HG03103 (cell line): ENCODE measurements around the gene HNRNPAB.
A peak's percentile ranks its signal among the peaks of the same experiment; 100 is the strongest.

ENCODE experiments used
- ATAC-seq: cut with Tn5 transposase; IDR thresholded peaks from one replicate; pipeline ENCODE4 v1.9.1; 2021; ENCODE audit warnings: low read depth; ENCODE audit not compliant: unreplicated experiment

The HNRNPAB gene

DNA sequence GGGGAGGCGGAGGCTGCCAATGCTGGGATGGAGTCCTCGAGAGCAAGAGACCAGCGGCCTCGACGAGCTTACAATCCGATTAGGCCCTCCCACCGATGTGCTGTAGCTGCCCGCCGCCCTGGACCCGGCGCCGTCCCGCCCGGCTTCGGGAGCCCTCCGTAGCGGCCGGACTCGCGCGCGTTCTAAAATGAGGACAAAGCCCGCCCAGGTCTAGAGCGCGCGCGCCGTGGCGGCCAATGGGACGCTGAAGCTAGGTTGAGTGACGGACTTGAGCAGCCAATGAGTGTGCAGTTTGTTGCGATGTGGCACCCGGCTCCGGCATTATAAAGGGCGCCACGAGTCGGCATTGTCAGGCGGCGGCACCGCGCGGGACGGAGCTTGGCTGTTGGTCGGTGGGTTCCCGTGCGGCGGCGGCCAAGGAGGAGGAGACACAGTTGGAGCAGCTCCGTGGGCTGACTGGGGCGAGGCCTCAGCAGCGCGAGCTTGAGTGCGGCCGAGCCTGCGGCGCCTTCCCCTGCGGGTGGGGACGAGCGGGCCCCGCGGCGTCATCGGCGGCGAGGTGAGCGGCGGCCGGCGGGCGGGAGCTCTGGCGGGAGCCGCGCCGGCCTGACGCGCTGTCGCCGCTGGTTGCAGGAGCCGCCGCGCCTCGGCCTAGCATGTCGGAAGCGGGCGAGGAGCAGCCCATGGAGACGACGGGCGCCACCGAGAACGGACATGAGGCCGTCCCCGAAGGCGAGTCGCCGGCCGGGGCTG lies at the start of gene HNRNPAB:
Gene HNRNPAB, plus strand, starts transcription at position 352 of the 753 bp plus-strand sequence. Its CDS starts 305 bp downstream, at position 657.
- ATAC-seq: peak; percentile 76

DNA sequence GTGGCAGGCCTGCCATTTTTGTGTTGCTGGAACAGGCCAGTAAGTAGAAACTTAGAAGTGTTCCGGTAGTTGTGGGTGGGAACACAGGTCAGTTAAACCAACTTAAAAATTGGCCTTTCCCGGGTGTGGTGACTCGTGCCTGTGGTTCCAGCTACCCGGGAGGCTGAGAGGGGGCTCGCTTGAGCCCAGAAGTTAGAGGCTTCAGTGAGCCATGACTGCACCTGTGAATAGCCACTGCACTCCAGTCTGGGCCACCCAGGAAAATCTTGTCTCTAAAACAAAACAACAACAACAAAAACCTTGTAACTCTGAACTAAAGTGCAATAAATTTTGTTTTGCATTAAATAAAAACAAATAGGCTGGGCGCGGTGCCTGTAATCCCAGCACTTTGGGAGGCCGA lies 49.3 kb upstream of the HNRNPAB start:
- no peak for ATAC-seq

DNA sequence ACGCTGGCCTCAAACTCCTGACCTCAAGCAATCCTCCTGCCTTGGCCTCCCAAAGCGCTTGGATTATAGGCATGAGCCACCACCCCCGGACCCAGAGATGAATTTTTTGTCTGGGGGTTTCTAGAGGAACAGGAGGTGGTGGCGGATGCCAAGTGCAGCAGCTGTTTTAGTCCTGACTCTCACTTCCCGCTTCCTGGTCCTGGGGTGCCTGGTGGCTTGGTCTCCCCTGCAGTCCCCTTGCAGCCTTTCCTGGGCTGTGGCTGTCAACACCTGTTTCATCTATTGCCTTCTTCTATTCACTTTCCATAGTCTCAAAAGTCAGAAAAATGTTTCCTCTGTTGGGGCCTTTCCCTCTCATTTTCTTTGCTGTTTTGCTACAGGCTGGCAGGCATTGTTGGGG lies 44.2 kb upstream of the HNRNPAB start:
- no peak for ATAC-seq

DNA sequence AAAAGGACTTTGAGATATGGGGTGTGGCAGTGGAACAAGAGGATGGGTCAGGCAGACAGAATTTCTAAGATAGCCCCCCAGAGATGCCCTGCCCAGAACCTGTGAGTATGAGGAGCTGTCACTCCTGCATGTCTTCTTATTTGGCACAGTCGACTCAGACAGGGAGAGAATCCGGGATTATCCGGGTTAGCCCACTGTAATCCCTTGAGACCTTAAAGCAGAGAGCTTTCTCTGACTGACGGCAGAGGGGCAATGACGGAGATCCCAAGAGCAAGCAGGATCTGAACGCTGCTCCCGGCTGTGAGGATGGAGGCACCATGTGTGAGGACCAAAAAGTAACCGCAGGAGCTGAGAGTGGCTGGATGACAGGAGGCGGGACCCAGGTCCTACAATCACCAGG lies 41.9 kb upstream of the HNRNPAB start:
- no peak for ATAC-seq

DNA sequence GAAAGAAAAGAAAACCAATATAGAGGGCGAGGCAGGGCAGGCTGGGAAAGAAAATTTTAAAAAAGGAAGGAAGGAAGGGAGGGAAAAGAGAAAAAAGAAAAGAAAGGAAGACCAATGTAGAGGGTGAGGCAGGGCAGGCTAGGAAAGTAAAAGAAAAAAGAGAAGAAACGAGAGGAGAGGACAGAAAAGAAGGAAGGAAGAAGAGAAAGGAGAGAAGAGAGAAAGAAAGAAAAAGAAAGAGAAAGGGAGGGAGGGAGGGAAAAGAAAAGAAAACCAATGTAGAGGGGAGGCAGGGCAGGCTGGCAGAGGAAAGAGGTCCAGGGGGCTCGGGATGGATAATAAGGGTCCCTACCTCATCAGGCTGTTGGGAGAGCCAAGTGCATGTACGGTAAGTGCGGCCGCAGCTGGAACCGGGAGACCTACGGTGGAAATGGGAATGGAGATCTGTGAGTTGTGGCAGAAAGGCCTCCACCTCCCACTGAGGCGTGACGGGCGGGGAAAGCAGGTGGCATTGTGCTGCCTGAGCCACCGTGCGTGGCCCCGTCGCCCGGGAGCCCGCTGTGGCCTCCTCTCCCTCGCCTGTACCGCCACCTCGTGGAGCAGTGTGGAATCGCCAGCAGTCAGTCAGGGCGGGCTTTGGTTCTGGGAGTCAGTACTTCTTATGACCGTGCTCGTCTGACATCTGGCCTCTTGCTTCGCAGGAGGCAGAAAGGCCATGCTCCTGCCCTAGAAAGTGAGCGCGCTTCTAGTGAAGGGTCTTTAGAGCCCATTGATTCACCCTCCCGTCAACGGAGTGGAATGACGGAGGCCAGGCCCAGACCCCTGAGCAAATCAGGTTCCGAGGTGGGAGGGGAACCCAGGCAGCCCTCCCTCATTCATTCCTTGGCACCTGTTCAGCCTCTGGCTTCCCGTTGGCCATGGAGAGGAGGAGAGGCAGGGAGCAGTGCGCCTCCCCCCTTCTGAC lies 40.3 kb upstream of the HNRNPAB start:
- peak; percentile 94 for ATAC-seq

DNA sequence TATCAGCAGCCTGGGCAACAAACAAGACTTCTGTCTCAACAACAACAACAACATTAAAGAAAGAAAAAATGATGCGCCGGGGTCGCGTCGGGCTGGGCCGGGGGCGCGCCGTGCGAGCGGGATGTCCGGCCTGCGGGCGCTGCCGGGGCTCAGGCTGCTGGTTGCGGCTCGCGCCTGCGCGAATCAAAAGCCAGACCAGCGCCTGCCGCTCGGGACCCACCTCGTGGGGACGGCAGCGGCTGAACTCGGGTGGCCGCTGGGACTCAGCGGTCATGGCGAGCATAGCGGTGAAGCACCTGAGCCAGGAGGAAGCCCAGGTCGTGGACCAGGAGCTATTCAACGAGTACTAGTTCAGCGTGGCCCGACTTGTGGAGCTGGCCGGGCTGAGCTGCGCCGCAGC lies 38.8 kb upstream of the HNRNPAB start:
- no peak for ATAC-seq

DNA sequence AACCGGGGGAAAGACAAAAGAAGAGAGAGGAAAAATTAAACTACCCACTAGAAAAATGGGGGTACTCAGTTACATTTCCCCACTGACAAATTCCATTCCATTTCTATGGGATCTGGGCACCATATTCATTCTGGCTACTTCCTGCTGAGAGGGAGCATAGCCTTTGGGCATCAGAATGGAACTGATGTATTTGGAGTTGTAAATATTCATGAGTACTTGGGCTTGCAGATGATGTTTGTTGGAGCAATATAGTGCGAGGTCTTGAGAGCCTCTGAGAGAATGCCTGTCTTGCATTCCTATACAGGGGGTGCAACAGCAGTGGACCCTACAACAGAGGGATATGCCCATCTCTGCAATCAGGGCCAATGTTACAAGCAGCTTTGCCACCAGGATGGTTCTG lies 33.9 kb upstream of the HNRNPAB start:
- ATAC-seq: no peak

DNA sequence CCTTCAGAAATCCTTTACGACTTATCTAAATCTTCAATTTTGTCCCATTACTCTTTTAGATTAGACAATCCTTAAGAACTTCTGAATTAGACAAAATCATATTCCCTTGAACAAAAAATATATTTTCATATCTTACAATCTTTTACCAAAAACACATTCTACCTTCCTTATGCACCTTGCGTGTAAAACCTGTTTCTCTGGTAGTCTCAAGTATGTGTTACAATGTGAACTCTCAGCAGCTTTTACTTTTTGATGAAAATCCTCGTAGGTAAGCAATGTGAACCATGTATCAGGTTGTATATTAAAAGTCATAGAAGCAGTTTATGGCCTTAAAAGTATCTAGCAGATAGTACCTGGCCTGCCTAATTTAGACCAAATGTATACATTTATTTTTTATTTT lies 29.9 kb upstream of the HNRNPAB start:
- no peak for ATAC-seq

DNA sequence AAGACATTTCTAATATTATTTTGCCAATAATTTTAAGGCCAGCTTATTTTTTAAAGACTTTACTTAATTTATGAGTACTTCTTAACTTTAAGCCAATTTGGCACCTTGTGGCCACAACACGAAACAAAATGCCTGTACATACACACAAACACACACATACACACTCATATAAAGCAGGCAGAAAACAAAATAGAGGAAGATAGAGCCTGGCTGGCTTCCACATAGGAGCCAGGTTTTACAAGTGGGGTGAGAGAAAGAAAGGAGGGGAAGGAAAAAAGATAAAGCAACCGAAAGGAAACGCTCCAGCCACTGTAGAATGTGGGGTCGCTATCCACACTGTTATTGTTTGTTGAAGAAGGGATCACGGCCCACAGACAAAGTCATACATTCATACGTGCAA lies 27.5 kb upstream of the HNRNPAB start:
- no peak for ATAC-seq

DNA sequence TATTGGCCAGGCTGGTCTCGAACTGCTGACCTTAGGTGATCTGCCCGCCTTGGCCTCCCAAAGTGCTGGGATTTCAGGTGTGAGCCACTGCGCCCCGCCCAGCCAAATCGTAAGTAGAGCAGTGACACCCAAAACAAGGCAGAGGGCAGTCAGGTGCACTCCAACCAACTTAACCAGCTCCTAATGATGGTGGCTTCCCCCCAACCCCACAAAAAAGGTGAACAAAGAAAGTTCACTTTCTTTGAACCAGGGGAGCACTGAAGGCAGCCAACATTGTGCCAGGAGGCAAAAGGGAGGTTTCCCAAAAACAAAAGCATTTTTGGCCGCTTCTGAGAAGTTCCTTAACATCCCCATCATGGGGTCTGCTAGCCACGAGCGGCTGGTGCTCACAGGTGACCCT lies 26.8 kb upstream of the HNRNPAB start:
- ATAC-seq: no peak

DNA sequence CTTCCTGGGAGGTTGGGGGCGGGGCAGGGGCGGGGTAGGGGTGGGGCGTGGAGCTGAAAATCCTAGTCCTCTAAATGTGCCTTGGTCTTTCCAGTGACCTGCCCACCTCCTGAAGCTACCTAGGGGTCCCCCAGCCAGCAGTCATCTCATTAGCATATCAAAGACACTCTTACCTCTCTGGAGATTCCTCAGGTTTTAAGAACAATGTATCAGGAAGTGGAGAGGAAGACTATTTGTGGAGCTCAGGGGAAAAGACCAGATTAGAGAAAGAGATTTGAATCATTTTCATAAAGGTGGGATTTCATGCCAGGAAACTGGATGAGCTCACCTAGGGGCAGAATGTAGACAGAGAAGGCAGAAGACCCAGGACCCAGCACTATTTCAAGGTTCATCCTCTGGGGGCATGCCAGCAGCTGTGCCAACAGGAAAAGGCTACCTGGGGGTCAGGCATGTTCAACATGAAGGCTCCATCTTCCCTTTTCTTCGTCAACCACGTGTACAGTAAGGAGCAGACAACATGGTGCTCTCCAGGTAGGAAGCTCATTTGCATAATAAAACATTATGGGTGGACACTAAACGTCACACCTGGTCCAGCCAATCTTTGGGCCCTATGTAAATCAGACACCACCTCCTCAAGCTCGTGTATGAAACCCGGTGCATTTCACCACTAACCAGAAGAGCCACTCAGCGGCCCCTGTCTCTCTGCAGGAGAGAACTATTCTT lies 24.0 kb upstream of the HNRNPAB start:
- no peak for ATAC-seq

DNA sequence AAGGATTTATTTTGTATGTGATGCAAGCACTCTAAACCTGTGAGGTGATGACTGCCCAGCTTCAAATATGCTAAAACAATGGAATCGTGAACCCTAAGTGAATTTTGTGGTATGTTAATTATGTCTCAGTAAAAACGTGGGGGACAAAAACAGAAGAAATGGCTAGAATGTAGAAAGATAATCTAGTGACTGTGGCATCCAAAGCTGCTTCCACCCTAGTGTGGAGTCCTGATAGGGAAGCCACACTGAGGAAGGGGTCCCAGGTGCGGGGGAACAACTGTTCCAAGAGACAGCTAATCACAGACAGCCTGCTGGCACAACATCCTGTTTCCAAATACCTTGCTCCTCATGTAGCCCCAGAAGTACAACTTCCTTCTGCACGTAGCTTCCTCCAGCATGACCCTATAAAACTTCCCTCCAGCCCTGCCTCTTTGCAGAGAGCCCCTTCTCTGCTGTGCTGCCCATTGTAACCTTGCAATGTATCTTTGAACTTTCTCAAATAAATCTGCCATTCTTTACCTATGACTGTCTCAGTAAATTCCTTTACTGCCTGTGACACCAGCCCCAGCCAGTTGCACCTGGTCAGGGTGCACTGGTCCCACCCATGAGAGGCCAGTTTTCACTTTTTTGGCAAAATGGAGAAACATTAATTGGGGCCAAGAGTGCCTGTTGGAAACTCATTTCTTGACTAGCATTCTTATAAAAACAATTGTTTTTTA lies 22.0 kb upstream of the HNRNPAB start:
- no peak for ATAC-seq

DNA sequence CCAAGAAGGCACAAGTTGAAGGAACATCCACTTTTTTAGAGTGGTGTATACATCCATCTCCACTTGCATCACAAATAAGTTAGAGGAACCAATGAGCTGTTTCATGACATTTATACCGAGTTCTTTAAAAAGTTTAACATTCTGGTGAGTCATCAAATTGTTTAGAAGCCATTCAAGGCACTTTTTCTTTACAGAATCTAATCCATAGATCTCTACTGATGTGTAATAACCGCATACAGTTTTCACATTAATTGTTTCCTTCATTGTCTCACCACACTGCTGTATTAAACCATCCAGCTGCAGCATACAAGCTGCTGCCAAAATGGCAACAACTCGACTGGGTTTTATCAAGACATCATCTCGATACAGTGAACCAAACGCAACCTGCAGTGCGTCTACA lies 17.9 kb upstream of the HNRNPAB start:
- no peak for ATAC-seq

DNA sequence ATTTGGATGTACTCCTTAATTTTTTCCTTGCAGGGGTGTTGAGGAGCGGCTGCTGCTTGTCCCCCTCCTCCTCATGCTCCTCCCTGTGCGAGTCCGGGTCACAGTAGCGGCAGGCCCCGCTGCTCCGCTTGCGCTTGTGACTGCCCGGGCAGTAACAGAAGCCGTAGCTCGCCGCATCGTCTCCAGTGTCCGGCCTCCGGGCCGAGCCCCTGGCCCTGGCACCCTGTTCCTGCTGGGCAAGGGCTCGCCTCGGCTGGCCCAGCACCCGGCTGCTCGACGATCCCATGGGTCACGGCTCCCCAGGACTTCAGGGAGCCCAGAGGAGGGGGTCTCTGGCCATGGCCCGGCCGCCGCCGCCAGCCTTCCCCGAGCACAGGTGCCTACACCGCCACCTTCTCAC lies 17.3 kb upstream of the HNRNPAB start, which contains the start of gene GMCL2:
Gene GMCL2, minus strand, starts transcription at position 358 of the 400 bp plus-strand sequence. Its CDS starts 72 bp downstream, at position 286.
- ATAC-seq: no peak

DNA sequence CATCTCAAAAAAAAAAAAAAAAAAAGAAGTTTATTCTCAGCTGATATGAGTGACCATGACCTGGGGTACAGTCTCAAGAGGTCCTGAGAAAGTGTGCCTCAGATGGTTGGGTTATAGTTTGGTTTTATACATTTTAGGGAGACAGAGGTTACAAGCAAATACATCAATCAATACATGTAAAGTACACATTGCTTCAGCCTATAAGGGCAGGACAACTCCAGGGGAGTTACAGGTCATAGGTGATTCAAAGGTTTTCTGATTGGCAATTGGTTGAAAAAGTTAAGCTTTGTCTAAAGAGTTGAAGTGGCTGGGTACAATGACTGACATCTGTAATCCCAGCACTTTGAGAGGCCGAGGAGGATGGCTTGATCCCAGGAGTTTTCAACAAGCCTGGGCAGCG lies 14.9 kb upstream of the HNRNPAB start:
- no peak for ATAC-seq

DNA sequence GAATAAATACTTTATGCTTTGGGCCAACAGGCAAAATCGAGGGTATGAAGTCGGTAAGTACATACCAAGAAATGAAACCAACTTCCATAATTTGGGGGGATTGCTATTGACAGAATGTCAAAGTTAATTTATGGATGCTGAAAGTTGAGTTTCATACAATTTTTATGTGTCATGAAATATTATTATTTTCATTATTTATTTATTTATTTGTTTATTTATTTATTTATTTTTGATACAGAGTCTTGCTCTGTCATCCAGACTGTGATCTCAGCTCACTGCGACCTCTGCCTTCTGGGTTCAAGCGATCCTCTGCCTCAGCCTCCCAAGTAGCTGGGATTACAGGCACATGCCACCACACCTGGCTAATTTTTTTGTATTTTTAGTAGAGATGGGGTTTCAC lies 12.7 kb upstream of the HNRNPAB start:
- no peak for ATAC-seq

DNA sequence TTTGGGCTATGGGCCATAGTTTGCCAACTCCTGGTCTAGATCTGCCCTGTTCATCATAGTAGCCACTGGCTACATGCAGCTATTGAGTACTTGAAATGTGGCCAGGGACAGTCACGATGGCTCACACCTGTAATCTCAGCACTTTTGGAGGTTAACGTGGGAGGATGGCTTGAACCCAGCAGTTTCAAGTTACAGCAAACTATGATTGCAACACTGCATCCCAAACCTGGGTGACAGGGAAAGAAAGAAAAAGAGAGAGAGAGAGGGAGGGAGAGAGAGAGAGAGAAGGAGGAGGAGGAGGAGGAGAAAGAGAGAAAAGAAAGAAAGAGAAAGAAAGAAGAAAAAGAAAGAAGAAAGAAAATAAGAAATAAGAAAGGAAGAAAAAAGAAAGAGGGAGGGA lies 12.1 kb upstream of the HNRNPAB start:
- ATAC-seq: no peak

DNA sequence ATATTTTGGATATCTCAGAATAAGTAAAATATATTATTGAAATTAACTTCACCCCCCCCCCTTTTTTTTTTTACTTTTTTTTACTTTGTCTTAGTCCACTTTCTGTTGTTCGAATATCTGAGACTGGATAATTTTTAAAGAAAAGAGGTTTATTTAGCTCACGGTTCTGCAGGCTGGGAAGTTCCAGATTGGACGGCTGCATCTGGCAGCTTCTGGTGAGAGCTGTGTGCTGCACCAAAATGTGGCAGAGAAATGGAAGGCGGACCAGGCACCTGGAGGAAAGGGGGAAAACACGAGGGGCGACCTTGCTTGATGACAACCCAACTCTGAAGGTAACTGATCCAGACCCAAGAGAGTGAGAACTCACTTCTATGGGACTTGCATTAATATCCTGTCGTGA lies 11.5 kb upstream of the HNRNPAB start:
- ATAC-seq: no peak

DNA sequence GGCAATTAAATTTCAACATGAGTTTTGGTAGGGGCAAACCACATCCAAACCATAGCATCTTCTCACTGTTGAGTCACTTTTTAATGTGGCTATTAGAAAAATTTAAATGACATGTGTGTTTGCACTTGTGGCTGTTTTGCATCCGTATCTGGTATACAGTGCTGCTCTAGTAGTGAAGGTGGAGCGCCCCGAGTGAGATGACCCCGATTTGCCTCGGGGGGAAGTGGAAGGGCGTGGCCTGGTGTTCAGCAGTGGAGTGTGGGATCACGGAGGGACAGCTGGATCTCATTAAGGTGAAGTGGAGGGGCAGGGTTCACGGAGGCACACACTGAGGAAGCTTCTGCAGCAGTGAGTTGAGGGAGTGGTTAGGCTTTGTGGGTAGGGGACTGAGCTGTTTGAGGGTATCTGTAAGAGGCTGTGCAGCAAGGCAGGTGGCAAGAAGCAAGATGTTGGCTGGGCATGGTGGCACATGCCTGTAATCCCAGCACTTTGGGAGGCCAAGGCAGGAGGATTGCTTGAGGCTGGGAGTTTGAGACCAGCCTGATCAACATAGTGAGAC lies 11.0 kb upstream of the HNRNPAB start:
- no peak for ATAC-seq

DNA sequence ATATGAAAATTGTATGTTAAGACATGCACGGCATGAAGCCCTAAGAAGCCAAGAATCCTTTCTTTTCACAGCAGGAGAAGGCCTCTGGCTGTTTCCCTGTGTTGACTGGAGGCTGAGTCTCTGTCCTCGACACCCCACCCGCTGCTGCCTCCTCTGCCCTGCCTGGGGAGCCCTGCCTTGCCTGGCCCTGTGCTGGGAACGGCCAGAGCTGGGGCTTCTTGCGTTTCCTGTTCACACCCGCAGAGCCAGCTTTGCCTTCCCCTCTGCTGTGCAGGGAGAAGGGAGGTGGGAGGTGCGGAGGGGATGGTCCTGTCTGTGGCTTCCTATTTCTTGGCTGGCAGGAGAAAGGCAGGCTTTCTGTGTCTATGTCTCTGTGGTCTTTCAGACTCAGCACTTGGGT lies 10.3 kb upstream of the HNRNPAB start:
- no peak for ATAC-seq
